ENCODE results near the gene GXYLT1.

GRCh38 chr12:42163913-42164312 is 19.2 kb upstream of the GXYLT1 start:
- TF ChIP-seq CTCF (conservative IDR thresholded peaks at IDR 0.05): no peak
- no peak for TF ChIP-seq ZFX (IDR thresholded peaks at IDR 0.05)

All from C4-2B (cell line).